Liver (tissue), 9 donors: ENCODE data around the gene COQ2. TPM values are rescaled to one million over a fixed set of nuclear protein-coding genes. Genes with fewer than 3 reads are reported as not detected.
"Not testable (repeated sequence)": the region's sequence is repeated elsewhere in the genome, so short reads cannot be mapped to it uniquely, and the experiment has no call there.

Experiments
- DNase-seq: peaks from one replicate; pipeline ENCODE4 v3.0.0-alpha.2; 2017; ENCODE audit warnings: low spot score
- H3K27ac ChIP-seq, 2 donors: one replicate each; pipeline ENCODE4 v1.7.0; 2013; ENCODE audit warnings: inconsistent platforms in 2 of 2, low read length in 2 of 2, control low read depth in 1 of 2, low read depth in 1 of 2, mild to moderate bottlenecking in 1 of 2
- H3K27me3 ChIP-seq, 4 donors: one replicate each; pipeline versions ENCODE4 v1.6.1 to v1.7.0; 2013; ENCODE audit warnings: low read length in 3 of 4, inconsistent platforms in 1 of 4, mild to moderate bottlenecking in 1 of 4, moderate library complexity in 1 of 4; ENCODE audit not compliant: control insufficient read depth in 4 of 4, insufficient read depth in 4 of 4
- H3K36me3 ChIP-seq, 4 donors: one replicate each; pipeline versions ENCODE4 v1.6.1 to v1.7.0; 2013; ENCODE audit warnings: low read length in 3 of 4, mild to moderate bottlenecking in 3 of 4, low read depth in 1 of 4, moderate library complexity in 1 of 4; ENCODE audit not compliant: control insufficient read depth in 4 of 4, insufficient read depth in 3 of 4
- H3K4me1 ChIP-seq, 4 donors: one replicate each; pipeline versions ENCODE4 v1.6.1 to v1.7.0; 2013; ENCODE audit warnings: low read length in 3 of 4, mild to moderate bottlenecking in 3 of 4, moderate library complexity in 1 of 4; ENCODE audit not compliant: control insufficient read depth in 4 of 4, insufficient read depth in 4 of 4
- H3K4me3 ChIP-seq, 3 donors: one replicate each; pipeline versions ENCODE4 v1.6.1 to v1.7.0; 2013; ENCODE audit warnings: low read length in 3 of 3, control low read depth in 1 of 3, low read depth in 1 of 3, mild to moderate bottlenecking in 1 of 3
- H3K9ac ChIP-seq, 2 donors: one replicate each; pipeline ENCODE4 v1.7.0; 2013; ENCODE audit warnings: low read length in 2 of 2, mild to moderate bottlenecking in 2 of 2, moderate library complexity in 2 of 2, control low read depth in 1 of 2, low read depth in 1 of 2
- H3K9me3 ChIP-seq, 4 donors: one replicate each; pipeline versions ENCODE4 v1.6.1 to v1.7.0; 2013; ENCODE audit warnings: low read length in 3 of 4; ENCODE audit not compliant: control insufficient read depth in 4 of 4
- ATF3 ChIP-seq: IDR thresholded peaks from 2 replicates; pipeline ENCODE4 v1.6.1; 2016; ENCODE audit warnings: antibody characterized with exemption
- EGR1 ChIP-seq, 2 donors: IDR thresholded peaks; 2 replicates each; pipeline ENCODE4 v1.6.1; 2016 to 2018; ENCODE audit warnings: antibody characterized with exemption in 2 of 2, low read depth in 2 of 2
- FOXA1 ChIP-seq: IDR thresholded peaks from 2 replicates; pipeline ENCODE4 v1.6.1; 2016; ENCODE audit warnings: antibody characterized with exemption
- FOXA2 ChIP-seq: IDR thresholded peaks from 2 replicates; pipeline ENCODE4 v1.6.1; 2016; ENCODE audit warnings: antibody characterized with exemption
- GABPA ChIP-seq, 2 donors: IDR thresholded peaks in 1 of 2; conservative IDR thresholded peaks in 1 of 2; 2 replicates each; pipeline ENCODE4 v1.6.1; 2016; ENCODE audit warnings: antibody characterized with exemption in 2 of 2, mild to moderate bottlenecking in 1 of 2, moderate library complexity in 1 of 2
- HNF4A ChIP-seq, 2 donors: conservative IDR thresholded peaks; 2 replicates each; pipeline ENCODE4 v1.6.1; 2016; ENCODE audit warnings: antibody characterized with exemption in 2 of 2, mild to moderate bottlenecking in 2 of 2
- HNF4G ChIP-seq: IDR thresholded peaks from 2 replicates; pipeline ENCODE4 v1.6.1; 2016; ENCODE audit warnings: antibody characterized with exemption
- JUND ChIP-seq, 2 donors: IDR thresholded peaks; 2 replicates each; pipeline ENCODE4 v1.6.1; 2016; ENCODE audit warnings: antibody characterized with exemption in 2 of 2
- MAX ChIP-seq: IDR thresholded peaks from 2 replicates; pipeline ENCODE4 v1.6.1; 2016; ENCODE audit warnings: antibody characterized with exemption
- NR2F2 ChIP-seq: IDR thresholded peaks from 2 replicates; pipeline ENCODE4 v1.6.1; 2016; ENCODE audit warnings: antibody characterized with exemption
- RAD21 ChIP-seq, 2 donors: IDR thresholded peaks; 2 replicates each; pipeline ENCODE4 v1.6.1; 2016; ENCODE audit warnings: antibody characterized with exemption in 2 of 2, mild to moderate bottlenecking in 2 of 2
- REST ChIP-seq: IDR thresholded peaks from 2 replicates; pipeline ENCODE4 v1.6.1; 2016; ENCODE audit warnings: antibody characterized with exemption, mild to moderate bottlenecking
- RXRA ChIP-seq, 2 donors: IDR thresholded peaks; 2 replicates each; pipeline ENCODE4 v1.6.1; 2017 to 2018; ENCODE audit warnings: antibody characterized with exemption in 2 of 2, mild to moderate bottlenecking in 1 of 2
- SP1 ChIP-seq: IDR thresholded peaks from 2 replicates; pipeline ENCODE4 v1.6.1; 2018; ENCODE audit warnings: antibody characterized with exemption, mild to moderate bottlenecking
- TAF1 ChIP-seq: conservative IDR thresholded peaks from 2 replicates; pipeline ENCODE4 v1.6.1; 2016; ENCODE audit warnings: antibody characterized with exemption, mild to moderate bottlenecking
- YY1 ChIP-seq: IDR thresholded peaks from 2 replicates; pipeline ENCODE4 v1.6.1; 2016; ENCODE audit warnings: antibody characterized with exemption, mild to moderate bottlenecking
- ZBTB33 ChIP-seq: IDR thresholded peaks from 2 replicates; pipeline ENCODE4 v1.6.1; 2016; ENCODE audit warnings: antibody characterized with exemption
- WGBS: extraction: QIAGEN DNeasy Blood & Tissue Kit; methylation state at CpG from one replicate; pipeline ENCODE4 v1.1.7; 2013; 5-methylcytosine and 5-hydroxymethylcytosine counted together
- polyA plus RNA-seq, 2 donors: library from polyadenylated mRNA; stranded (reverse) in 1 of 2; unstranded in 1 of 2; fragments of 200-250 nt in 1 of 2; fragments of >200 nt in 1 of 2; fragmentation: Nextera tagmentation in 1 of 2; extraction: Ambion mirVana in 1 of 2; gene quantifications; one replicate each; pipeline versions ENCODE4 v1.2.1 to v1.2.3, GENCODE V29; 2013 to 2015
- total RNA-seq, 2 donors: library from RNA; depleted of rRNA; stranded (reverse); fragments of >200 nt; gene quantifications; one replicate each; pipeline ENCODE4 v1.2.3, GENCODE V29; 2014
- donor health status: healthy.
- donor health status: healthy.
- donor health status: healthy.
- donor health status: healthy.
- donor health status: healthy.

COQ2 gene
- total and polyA plus RNA-seq, 4 donors, result 8.6 to 13.6 (median 10.8) TPM

- no peaks in the 10 kb centered on the region for H3K9me3 ChIP-seq
- no peak for TF ChIP-seq HNF4A (conservative IDR thresholded peaks at IDR 0.05)
- TF ChIP-seq NR2F2, result no peak
- TF ChIP-seq ATF3, result no peak
- no peak for TF ChIP-seq ZBTB33
- no peak for TF ChIP-seq MAX
- no peak for TF ChIP-seq YY1
- no peak for TF ChIP-seq RXRA (IDR thresholded peaks at IDR 0.05)
- no peak for TF ChIP-seq GABPA (IDR thresholded peaks at IDR 0.05 in 1 of 2, conservative IDR thresholded peaks at IDR 0.05 in 1 of 2)
- TF ChIP-seq HNF4G, result no peak
- no peak for TF ChIP-seq RAD21 (IDR thresholded peaks at IDR 0.05)
- no peak for TF ChIP-seq REST
- no peaks in the 10 kb centered on the region for H3K4me1 ChIP-seq
- H3K9ac ChIP-seq, result no peak overlapping the region
- no peaks in the 10 kb centered on the region for H3K27me3 ChIP-seq
- H3K36me3 ChIP-seq, result peaks cover 2 to 3% (median 3%) of the 10 kb centered on the region in 4 donors
- no peak overlapping the region for H3K4me3 ChIP-seq
- no peak for DNase-seq
- H3K27ac ChIP-seq, result no peak overlapping the region
- WGBS, result 89% methylated on average over 3 of the region's 3 CpGs
Measured at GRCh38 chr4:83276299-83277040, 8.1 kb downstream of the COQ2 start.

GRCh38 chr4:83273926-83274325 lies 10.7 kb downstream of the COQ2 start:
- not testable (repeated sequence) for H3K27ac ChIP-seq, H3K9me3 ChIP-seq, H3K9ac ChIP-seq, H3K4me3 ChIP-seq, DNase-seq, H3K4me1 ChIP-seq, H3K27me3 ChIP-seq
- peaks cover 3 to 13% (median 6%) of the 10 kb centered on the region in 4 donors for H3K36me3 ChIP-seq
- WGBS, result 96% methylated on average over 3 of the region's 3 CpGs

GRCh38 chr4:83272900-83273299 lies 11.7 kb downstream of the COQ2 start:
- Histone ChIP-seq H3K36me3 (peaks cover 4 to 18% (median 8%) of the 10 kb centered on the region in 4 donors), H3K9me3 (no peaks in the 10 kb centered on the region), H3K27ac (no peak overlapping the region), H3K4me1 (no peaks in the 10 kb centered on the region), H3K27me3 (no peaks in the 10 kb centered on the region), H3K9ac (no peak overlapping the region), H3K4me3 (no peak overlapping the region)
- no peak for TF ChIP-seq FOXA2
- no peak for TF ChIP-seq SP1
- no peak for TF ChIP-seq GABPA (IDR thresholded peaks at IDR 0.05 in 1 of 2, conservative IDR thresholded peaks at IDR 0.05 in 1 of 2)
- no peak for TF ChIP-seq ZBTB33
- no peak for TF ChIP-seq MAX
- no peak for TF ChIP-seq ATF3
- TF ChIP-seq RXRA (IDR thresholded peaks at IDR 0.05), result no peak
- no peak for TF ChIP-seq EGR1 (IDR thresholded peaks at IDR 0.05; ENCODE audit: low read depth in 2 of 2)
- no peak for TF ChIP-seq NR2F2
- no peak for TF ChIP-seq HNF4G
- TF ChIP-seq JUND (IDR thresholded peaks at IDR 0.05), result no peak
- TF ChIP-seq YY1, result no peak
- no peak for TF ChIP-seq RAD21 (IDR thresholded peaks at IDR 0.05)
- no peak for TF ChIP-seq TAF1
- no peak for TF ChIP-seq FOXA1
- 93% methylated on average over 5 of the region's 5 CpGs for WGBS
- no peak for DNase-seq
